Neural progenitor cell (in vitro differentiated cells): ENCODE data around the gene SLC25A27.

Experiments used
- EZH2 ChIP-seq: fragments of 200-600 bp; sonication (generic); IDR thresholded peaks from 2 replicates; pipeline ENCODE4 v1.6.1; 2017; ENCODE audit warnings: antibody characterized with exemption, mild to moderate bottlenecking, moderate library complexity
- EZH2phosphoT487 ChIP-seq: fragments of 200-600 bp; sonication (generic); IDR thresholded peaks from 2 replicates; pipeline ENCODE4 v1.6.1; 2017; ENCODE audit warnings: antibody characterized with exemption
- TF ChIP-seq, protein P1 (sequence below): fragments of 200-600 bp; sonication (generic); IDR thresholded peaks from 2 replicates; pipeline ENCODE4 v1.5.1; 2017; ENCODE audit warnings: antibody characterized with exemption, mild to moderate bottlenecking

DNA sequence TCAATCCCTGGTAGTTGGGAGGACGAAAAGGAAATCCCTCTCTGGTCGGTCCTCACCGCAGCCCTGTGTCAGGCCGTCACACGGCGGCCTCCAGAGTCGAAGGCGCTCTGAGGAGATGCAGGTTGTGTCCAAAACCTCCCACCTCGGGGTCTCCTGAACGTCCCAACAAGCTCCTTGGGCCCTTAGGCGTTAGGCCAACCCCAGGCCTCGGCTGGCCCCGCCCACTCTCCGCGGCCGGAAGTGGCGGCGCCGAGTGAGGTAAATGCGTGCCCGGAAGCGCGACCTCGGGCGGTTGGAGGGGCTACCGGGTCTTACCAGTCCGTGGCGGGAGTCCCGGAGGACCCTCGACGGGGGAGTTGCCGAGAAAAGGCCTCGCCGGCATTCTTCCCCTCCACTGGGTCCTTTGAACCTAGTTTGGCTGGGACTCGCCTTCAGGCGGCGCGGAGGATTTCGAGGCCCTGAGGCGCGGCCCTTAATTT lies 34.9 kb downstream of the SLC25A27 start, which contains the start of gene TDRD6:
- TF ChIP-seq, protein P1, sequence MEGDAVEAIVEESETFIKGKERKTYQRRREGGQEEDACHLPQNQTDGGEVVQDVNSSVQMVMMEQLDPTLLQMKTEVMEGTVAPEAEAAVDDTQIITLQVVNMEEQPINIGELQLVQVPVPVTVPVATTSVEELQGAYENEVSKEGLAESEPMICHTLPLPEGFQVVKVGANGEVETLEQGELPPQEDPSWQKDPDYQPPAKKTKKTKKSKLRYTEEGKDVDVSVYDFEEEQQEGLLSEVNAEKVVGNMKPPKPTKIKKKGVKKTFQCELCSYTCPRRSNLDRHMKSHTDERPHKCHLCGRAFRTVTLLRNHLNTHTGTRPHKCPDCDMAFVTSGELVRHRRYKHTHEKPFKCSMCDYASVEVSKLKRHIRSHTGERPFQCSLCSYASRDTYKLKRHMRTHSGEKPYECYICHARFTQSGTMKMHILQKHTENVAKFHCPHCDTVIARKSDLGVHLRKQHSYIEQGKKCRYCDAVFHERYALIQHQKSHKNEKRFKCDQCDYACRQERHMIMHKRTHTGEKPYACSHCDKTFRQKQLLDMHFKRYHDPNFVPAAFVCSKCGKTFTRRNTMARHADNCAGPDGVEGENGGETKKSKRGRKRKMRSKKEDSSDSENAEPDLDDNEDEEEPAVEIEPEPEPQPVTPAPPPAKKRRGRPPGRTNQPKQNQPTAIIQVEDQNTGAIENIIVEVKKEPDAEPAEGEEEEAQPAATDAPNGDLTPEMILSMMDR, result no peak
- TF ChIP-seq EZH2phosphoT487 (no peak), EZH2 (no peak)
